Panc1 (cell line): ENCODE results near the gene CARD8. TPM values are rescaled to one million over a fixed set of nuclear protein-coding genes. Genes with fewer than 3 reads are reported as not detected.

Experiments used
- ATAC-seq: fragments of 200-7000 bp; cut with Tn5 transposase; 2 replicates; pipeline ENCODE4 v1.9.1; 2020; ENCODE audit warnings: mild to moderate bottlenecking, moderate library complexity
- BruUV-seq: library from RNA; stranded (reverse); fragments of 400-500 nt; replicated peaks from 2 replicates; lab custom pipeline; 2021; lab: Mats Ljungman, UMichigan
- CTCF ChIA-PET: fragments of 300-600 bp; sonication (Branson Sonifier 250); formaldehyde crosslinking; loops from one replicate; lab custom pipeline; 2022; ENCODE audit warnings: antibody characterized with exemption; lab: Charles Lee
- POLR2A ChIA-PET: fragments of 300-600 bp; sonication (Branson Sonifier 250); formaldehyde crosslinking; loops from one replicate; lab custom pipeline; 2022; ENCODE audit warnings: antibody characterized with exemption; lab: Charles Lee
- DNase-seq: peaks from one replicate; pipeline ENCODE4 v3.0.0-alpha.2; 2010; ENCODE audit warnings: low read depth, low spot score
- H3K27ac ChIP-seq: 2 replicates; pipeline ENCODE4 v1.5.1; 2011; ENCODE audit warnings: mild to moderate bottlenecking, low read length, inconsistent platforms
- H3K27me3 ChIP-seq: fragments of 200-500 bp; sonication (Bioruptor generic); 2 replicates; pipeline ENCODE4 v1.6.0; 2014; ENCODE audit warnings: low read length, inconsistent platforms; ENCODE audit not compliant: control insufficient read depth, insufficient read depth
- H3K36me3 ChIP-seq: fragments of 200-500 bp; sonication (Bioruptor generic); 2 replicates; pipeline ENCODE4 v1.5.1; 2014; ENCODE audit warnings: inconsistent platforms, mild to moderate bottlenecking, low read length, moderate library complexity; ENCODE audit not compliant: control insufficient read depth, insufficient read depth
- H3K4me1 ChIP-seq: 2 replicates; pipeline ENCODE4 v1.5.1; 2011; ENCODE audit warnings: inconsistent platforms, mild to moderate bottlenecking, low read length, moderate library complexity; ENCODE audit not compliant: control insufficient read depth, insufficient read depth
- H3K4me3 ChIP-seq, 2 experiments: 2 replicates each; pipeline ENCODE4 v1.5.1; 2011 to 2012; ENCODE audit warnings: low read depth in 2 of 2, low read length in 2 of 2, mild to moderate bottlenecking in 2 of 2, inconsistent platforms in 1 of 2, moderate library complexity in 1 of 2
- H3K9me3 ChIP-seq: fragments of 200-500 bp; sonication (Bioruptor generic); 2 replicates; pipeline ENCODE4 v1.5.1; 2014; ENCODE audit warnings: low read depth, mild to moderate bottlenecking, inconsistent platforms, low read length, moderate library complexity; ENCODE audit not compliant: control insufficient read depth, insufficient read depth
- POLR2AphosphoS5 ChIP-seq: IDR thresholded peaks from 2 replicates; pipeline ENCODE4 v1.6.1; 2012; ENCODE audit warnings: mild to moderate bottlenecking, low read depth, low read length, moderate library complexity
- SIN3A ChIP-seq: IDR thresholded peaks from 2 replicates; pipeline ENCODE4 v1.6.1; 2012; ENCODE audit warnings: low read depth, mild to moderate bottlenecking, low read length, moderate library complexity, borderline replicate concordance; ENCODE audit not compliant: insufficient read depth
- TCF7L2 ChIP-seq: IDR thresholded peaks from 2 replicates; pipeline ENCODE4 v1.6.1; 2011; ENCODE audit warnings: mild to moderate bottlenecking, low read depth, low read length, inconsistent platforms
- in situ Hi-C: cut with HindIII; loops from 2 replicates; pipeline ENCODE4 v1.10.0; 2016; ENCODE audit warnings: low sequenced_read_pairs, low pct_unique_long_range_greater_than_20kb
- intact Hi-C: fragments of 100-400 bp; cut with micrococcal nuclease; formaldehyde crosslinking; loops from one replicate; pipeline ENCODE4 v1.10.0; 2022; ENCODE audit not compliant: unreplicated experiment
- total RNA-seq: library from RNA; stranded (reverse); gene quantifications from one replicate; pipeline ENCODE4 v1.2.1, GENCODE V29; 2021; ENCODE audit not compliant: unreplicated experiment
- TF ChIP-seq, protein P1 (sequence below), 2 experiments: IDR thresholded peaks; 2 replicates each; pipeline ENCODE4 v1.6.1; 2011 to 2012; ENCODE audit warnings: low read depth in 2 of 2, control low read depth in 1 of 2, low read length in 1 of 2, mild to moderate bottlenecking in 1 of 2, moderate library complexity in 1 of 2; ENCODE audit not compliant: insufficient read depth in 1 of 2
- TF ChIP-seq, protein P2 (sequence below): fragments of 450-650 bp; IDR thresholded peaks from 2 replicates; pipeline ENCODE4 v1.5.1; 2017; ENCODE audit warnings: mild to moderate bottlenecking

CARD8 gene
- total RNA-seq, 1 experiment from 2014 or later: 19.9 TPM

DNA sequence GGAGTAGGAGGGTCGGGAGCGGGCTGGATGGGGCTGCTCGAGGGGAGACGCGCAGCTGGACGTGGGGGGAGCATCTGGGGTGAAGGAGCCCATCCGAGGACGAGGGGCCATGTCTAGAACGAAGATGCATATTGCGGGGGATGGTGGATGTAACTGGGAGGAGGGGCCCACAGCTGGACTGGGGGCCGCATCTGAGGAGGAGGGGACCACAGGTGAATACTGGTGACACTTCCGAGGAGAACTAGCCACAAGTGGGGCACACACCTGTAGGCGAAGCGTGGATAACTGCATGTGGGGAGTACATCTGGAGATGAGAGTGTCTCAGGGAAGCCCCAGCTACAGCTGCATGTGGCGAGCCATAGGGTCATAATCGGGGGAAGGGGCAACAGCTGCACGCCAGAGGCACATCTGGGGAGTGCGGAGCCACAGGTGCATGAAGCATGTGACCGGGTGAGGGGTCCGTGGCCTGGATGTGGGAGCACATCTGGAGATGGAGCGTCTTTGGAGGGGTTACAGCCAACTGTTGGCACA is 84.8 kb downstream of the CARD8 start:
- in situ Hi-C loops: no loop called here

DNA sequence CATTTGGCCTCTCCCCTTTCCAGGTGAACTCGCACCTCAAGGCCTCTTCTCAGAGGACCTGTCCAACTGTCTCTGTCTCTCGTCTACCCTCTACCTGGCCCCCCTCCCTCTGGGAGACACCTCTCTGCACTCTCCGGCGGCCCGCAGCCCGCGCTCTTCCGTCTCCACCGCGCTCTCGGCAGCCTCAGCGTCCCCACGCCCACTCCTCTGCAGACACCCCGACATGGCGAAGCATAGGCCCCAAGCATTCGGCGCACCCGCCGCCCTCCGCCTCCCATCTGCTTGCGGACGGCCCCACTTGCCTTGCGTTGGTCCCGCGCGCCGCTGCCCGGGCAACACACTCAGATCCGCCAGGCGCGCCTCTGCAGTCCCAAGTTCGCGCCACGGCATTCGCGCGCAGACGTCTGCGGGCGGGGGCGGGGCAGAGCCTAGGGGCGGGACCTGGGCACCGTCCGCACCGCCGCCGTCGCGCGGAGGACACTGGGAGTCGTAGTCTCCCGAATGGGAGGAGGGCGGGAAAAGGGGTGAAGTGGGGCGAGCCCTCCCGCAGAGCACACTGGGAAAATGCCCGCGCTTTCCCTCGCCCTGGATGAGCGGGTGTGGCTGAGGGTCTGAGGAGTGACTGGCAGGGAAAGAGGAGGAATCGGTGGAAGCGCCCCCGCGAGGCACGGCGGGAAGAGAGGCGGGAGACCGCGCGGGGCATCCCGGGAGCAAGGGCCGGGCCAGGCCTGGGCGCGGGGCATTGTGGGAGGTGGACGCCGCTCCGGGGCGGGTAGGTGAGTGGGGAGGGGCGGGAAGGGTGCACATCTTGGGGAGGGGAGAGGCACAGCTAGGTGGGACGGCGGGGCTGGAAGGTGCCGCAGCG is 85.5 kb downstream of the CARD8 start, which contains the start of the genes LIG1 and ZSWIM9:
LIG1 (minus strand) TSS at position 406 of the 865 bp plus-strand sequence. CDS start 4,778 bp downstream, outside the sequence.
ZSWIM9 (plus strand) TSS at position 742 of the 865 bp plus-strand sequence. CDS start 1,123 bp downstream, outside the sequence.
- intact Hi-C loops (no loop called here), in situ Hi-C loops (no loop called here)
- Histone ChIP-seq H3K4me1 (no peaks in the 10 kb centered on the region), H3K4me3 (peak within 1 kb of the TSS; percentile 79), H3K9me3 (no peaks in the 10 kb centered on the region), H3K27me3 (no peaks in the 10 kb centered on the region), H3K27ac (peak within 1 kb of the TSS; percentile 83), H3K36me3 (no peaks in the 10 kb centered on the region; the same call in 1 of the 2 replicates)
- CTCF ChIA-PET: interaction anchor here (0.6 kb wide), 3 partner anchors 24 to 85 kb away, joined by 3 read pairs; no protein-coding TSS in a partner anchor
- BruUV-seq: no TSS peak
- ATAC-seq (peak; percentile 97), DNase-seq (peak; percentile 41)
- POLR2A ChIA-PET: interaction anchor here (0.6 to 0.7 kb wide), 4 partner anchors 15 to 1142 kb away, joined by 3 to 4 read pairs (median 3); no protein-coding TSS in a partner anchor
- TF ChIP-seq TCF7L2 (no peak), SIN3A (peak; percentile 77; the same call in 1 of the 2 replicates)
- TF ChIP-seq, protein P1, sequence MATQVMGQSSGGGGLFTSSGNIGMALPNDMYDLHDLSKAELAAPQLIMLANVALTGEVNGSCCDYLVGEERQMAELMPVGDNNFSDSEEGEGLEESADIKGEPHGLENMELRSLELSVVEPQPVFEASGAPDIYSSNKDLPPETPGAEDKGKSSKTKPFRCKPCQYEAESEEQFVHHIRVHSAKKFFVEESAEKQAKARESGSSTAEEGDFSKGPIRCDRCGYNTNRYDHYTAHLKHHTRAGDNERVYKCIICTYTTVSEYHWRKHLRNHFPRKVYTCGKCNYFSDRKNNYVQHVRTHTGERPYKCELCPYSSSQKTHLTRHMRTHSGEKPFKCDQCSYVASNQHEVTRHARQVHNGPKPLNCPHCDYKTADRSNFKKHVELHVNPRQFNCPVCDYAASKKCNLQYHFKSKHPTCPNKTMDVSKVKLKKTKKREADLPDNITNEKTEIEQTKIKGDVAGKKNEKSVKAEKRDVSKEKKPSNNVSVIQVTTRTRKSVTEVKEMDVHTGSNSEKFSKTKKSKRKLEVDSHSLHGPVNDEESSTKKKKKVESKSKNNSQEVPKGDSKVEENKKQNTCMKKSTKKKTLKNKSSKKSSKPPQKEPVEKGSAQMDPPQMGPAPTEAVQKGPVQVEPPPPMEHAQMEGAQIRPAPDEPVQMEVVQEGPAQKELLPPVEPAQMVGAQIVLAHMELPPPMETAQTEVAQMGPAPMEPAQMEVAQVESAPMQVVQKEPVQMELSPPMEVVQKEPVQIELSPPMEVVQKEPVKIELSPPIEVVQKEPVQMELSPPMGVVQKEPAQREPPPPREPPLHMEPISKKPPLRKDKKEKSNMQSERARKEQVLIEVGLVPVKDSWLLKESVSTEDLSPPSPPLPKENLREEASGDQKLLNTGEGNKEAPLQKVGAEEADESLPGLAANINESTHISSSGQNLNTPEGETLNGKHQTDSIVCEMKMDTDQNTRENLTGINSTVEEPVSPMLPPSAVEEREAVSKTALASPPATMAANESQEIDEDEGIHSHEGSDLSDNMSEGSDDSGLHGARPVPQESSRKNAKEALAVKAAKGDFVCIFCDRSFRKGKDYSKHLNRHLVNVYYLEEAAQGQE (IDR thresholded peaks at IDR 0.05; ENCODE audit: insufficient read depth in 1 of 2, low read depth in 2 of 2, low read length in 1 of 2): 0 out of 4 replicates have a peak, but pooled peaks of 1 of the 2 experiments have one; percentile 13

More for the DNA sequence above, 84.8 kb downstream of the CARD8 start:
- ChIA-PET CTCF (no interaction called here), POLR2A (no interaction called here)
- peak overlapping the region; percentile 79 for H3K4me3 ChIP-seq
- DNase-seq: no peak
- peak overlapping the region; percentile 83 for H3K27ac ChIP-seq
- intact Hi-C loops: no loop called here
- TF ChIP-seq TCF7L2 (no peak), POLR2AphosphoS5 (no peak), SIN3A (no peak)
- TF ChIP-seq, protein P2, sequence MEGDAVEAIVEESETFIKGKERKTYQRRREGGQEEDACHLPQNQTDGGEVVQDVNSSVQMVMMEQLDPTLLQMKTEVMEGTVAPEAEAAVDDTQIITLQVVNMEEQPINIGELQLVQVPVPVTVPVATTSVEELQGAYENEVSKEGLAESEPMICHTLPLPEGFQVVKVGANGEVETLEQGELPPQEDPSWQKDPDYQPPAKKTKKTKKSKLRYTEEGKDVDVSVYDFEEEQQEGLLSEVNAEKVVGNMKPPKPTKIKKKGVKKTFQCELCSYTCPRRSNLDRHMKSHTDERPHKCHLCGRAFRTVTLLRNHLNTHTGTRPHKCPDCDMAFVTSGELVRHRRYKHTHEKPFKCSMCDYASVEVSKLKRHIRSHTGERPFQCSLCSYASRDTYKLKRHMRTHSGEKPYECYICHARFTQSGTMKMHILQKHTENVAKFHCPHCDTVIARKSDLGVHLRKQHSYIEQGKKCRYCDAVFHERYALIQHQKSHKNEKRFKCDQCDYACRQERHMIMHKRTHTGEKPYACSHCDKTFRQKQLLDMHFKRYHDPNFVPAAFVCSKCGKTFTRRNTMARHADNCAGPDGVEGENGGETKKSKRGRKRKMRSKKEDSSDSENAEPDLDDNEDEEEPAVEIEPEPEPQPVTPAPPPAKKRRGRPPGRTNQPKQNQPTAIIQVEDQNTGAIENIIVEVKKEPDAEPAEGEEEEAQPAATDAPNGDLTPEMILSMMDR: no peak
- TF ChIP-seq, protein P1 (IDR thresholded peaks at IDR 0.05; ENCODE audit: insufficient read depth in 1 of 2, low read depth in 2 of 2, low read length in 1 of 2): no peak
- BruUV-seq: no TSS peak
- H3K36me3 ChIP-seq: no peaks in the 10 kb centered on the region; the same call in 1 of the 2 replicates
- H3K9me3 ChIP-seq: no peaks in the 10 kb centered on the region
- no peak for ATAC-seq
- H3K4me1 ChIP-seq: no peaks in the 10 kb centered on the region
- H3K27me3 ChIP-seq: no peaks in the 10 kb centered on the region
